SK-N-SH treated with all-trans-retinoic acid at 6 μM for 48 hours (cell line): ENCODE measurements around the gene ALX3.

Experiments
- CREB5 ChIP-seq: fragments of 250-450 bp; sonication (Bioruptor Pico); IDR thresholded peaks from 2 replicates; pipeline ENCODE4 v1.5.1; 2020; ENCODE audit warnings: low read depth, mild to moderate bottlenecking, moderate library complexity
- POU6F1 ChIP-seq: fragments of 250-450 bp; sonication (Bioruptor Pico); IDR thresholded peaks from 2 replicates; pipeline ENCODE4 v1.8.0; 2021; ENCODE audit warnings: low read depth, mild to moderate bottlenecking, moderate library complexity, borderline replicate concordance
- PPARA ChIP-seq: fragments of 250-450 bp; sonication (Bioruptor Pico); IDR thresholded peaks from 2 replicates; pipeline ENCODE4 v1.5.0; 2020; ENCODE audit warnings: mild to moderate bottlenecking, borderline replicate concordance
- RARB ChIP-seq: fragments of 250-450 bp; sonication (Bioruptor Pico); IDR thresholded peaks from 2 replicates; pipeline ENCODE4 v1.8.0; 2021; ENCODE audit warnings: mild to moderate bottlenecking, moderate library complexity
- TCF4 ChIP-seq: fragments of 250-450 bp; sonication (Bioruptor Pico); IDR thresholded peaks from 2 replicates; pipeline ENCODE4 v1.8.0; 2021; ENCODE audit warnings: mild to moderate bottlenecking, moderate library complexity, borderline replicate concordance
- TOX ChIP-seq: fragments of 250-450 bp; sonication (Bioruptor Pico); IDR thresholded peaks from 2 replicates; pipeline ENCODE4 v1.8.0; 2021; ENCODE audit warnings: mild to moderate bottlenecking, moderate library complexity, borderline replicate concordance
- ZNF70 ChIP-seq: fragments of 450-650 bp; formaldehyde crosslinking; IDR thresholded peaks from 2 replicates; pipeline ENCODE4 v1.5.0; 2020; ENCODE audit warnings: mild to moderate bottlenecking, moderate library complexity

DNA sequence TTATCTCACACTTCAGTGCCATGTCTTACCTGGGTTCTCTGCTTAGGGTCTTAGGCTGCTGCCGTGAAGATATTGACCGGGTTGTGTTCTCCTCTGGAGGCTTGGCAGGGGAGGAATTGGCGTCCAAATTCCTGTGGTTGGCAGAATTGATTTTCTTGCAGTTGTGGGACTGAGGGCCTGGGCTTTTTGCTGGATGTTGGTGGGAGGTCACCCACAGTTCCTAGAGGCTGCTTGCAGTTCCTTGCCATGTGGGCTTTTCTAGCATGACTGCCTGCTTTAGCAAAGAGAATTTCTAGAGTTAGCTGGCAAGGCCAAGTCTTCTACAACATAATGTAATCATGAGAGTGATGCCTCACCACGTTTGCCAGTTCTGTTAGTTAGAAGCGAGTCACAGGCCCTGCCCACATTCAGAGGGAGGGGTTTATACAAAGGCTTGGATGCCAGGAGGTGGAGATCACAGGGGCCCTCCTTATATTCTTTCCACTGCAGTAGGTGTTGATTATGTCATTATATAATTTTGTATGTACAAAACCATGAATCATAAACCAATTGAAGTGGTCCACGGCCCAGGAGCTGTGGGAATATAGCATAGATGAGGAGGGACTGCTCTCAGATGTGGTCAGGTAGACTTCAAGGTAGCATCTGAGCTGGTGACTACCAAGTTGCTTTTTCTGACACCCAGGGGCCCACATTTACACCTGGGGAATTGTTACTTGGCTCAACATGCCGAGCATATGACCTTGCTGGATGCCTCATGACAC lies 48.3 kb upstream of the ALX3 start:
- TF ChIP-seq TOX: no peak
- TF ChIP-seq TCF4: no peak
- TF ChIP-seq POU6F1: no peak
- no peak for TF ChIP-seq CREB5
- no peak for TF ChIP-seq PPARA (CRISPR knock-in tag)
- no peak for TF ChIP-seq RARB (CRISPR knock-in tag)
- TF ChIP-seq ZNF70 (CRISPR knock-in tag): no peak
